K562 (cell line): ENCODE measurements around the gene FAM83E. TPM values are rescaled to one million over a fixed set of nuclear protein-coding genes. Genes with fewer than 3 reads are reported as not detected.

Source experiments
- BRF1 ChIP-seq: IDR thresholded peaks from 3 replicates; pipeline ENCODE4 v1.6.1; 2011; ENCODE audit warnings: borderline replicate concordance, mild to moderate bottlenecking; ENCODE audit not compliant: insufficient read length; ENCODE audit errors: extremely low read depth
- GATAD2B ChIP-seq: fragments of 450-650 bp; IDR thresholded peaks from 2 replicates; pipeline ENCODE4 v1.6.1; 2017; ENCODE audit warnings: mild to moderate bottlenecking, borderline replicate concordance
- MCM7 ChIP-seq, 2 experiments: fragments of 450-650 bp; IDR thresholded peaks; 2 replicates each; pipeline ENCODE4 v1.6.1; 2016 to 2018
- POU5F1 ChIP-seq: fragments of 150-350 bp; IDR thresholded peaks from 2 replicates; pipeline ENCODE4 v1.6.1; 2014; ENCODE audit warnings: borderline replicate concordance, low read length, low read depth, mild to moderate bottlenecking; ENCODE audit not compliant: partially characterized antibody
- RUNX1 ChIP-seq: sonication (generic); IDR thresholded peaks from 2 replicates; pipeline ENCODE4 v1.6.1; 2016; ENCODE audit warnings: antibody characterized with exemption, low read depth
- SNIP1 ChIP-seq: fragments of 450-650 bp; IDR thresholded peaks from 2 replicates; pipeline ENCODE4 v1.7.1; 2017; ENCODE audit warnings: low read depth, mild to moderate bottlenecking
- XRCC5 ChIP-seq: fragments of 200-400 bp; formaldehyde crosslinking; IDR thresholded peaks from 2 replicates; pipeline ENCODE4 v1.6.1; 2017; ENCODE audit warnings: low read depth, mild to moderate bottlenecking, low read length
- ZNF318 ChIP-seq, 2 experiments: fragments of 450-650 bp; IDR thresholded peaks; 2 replicates each; pipeline ENCODE4 v1.6.1; 2016; ENCODE audit warnings: mild to moderate bottlenecking in 2 of 2, borderline replicate concordance in 1 of 2, low read depth in 1 of 2, moderate library complexity in 1 of 2
- polyA plus RNA-seq, 8 experiments: library from polyadenylated mRNA; depleted of rRNA in 4 of 8; stranded (reverse) in 5 of 8; unstranded in 3 of 8; fragments of >200 nt; fragmentation: Nextera tagmentation in 2 of 8; fragmentation: Illumina TruSeq in 1 of 8; extraction: Ambion mirVana in 2 of 8; extraction: Trizol in 1 of 8; gene quantifications; 2 replicates each; pipeline versions ENCODE4 v1.2.1 to v1.2.3, GENCODE V29; 2011 to 2014; ENCODE audit warnings: inconsistent platforms in 1 of 8, missing spikeins in 1 of 8
- total RNA-seq, 7 experiments: library from RNA; depleted of rRNA in 6 of 7; stranded (reverse); fragments of >200 nt in 6 of 7; fragmentation: Illumina TruSeq in 2 of 7; extraction: Trizol in 2 of 7; gene quantifications; 2 replicates each; pipeline versions ENCODE4 v1.2.1 to v1.2.3, GENCODE V29; 2011 to 2021; ENCODE audit warnings: low replicate concordance in 1 of 7
- TF ChIP-seq, protein P1 (sequence below): fragments of 450-650 bp; formaldehyde crosslinking; IDR thresholded peaks from 2 replicates; pipeline ENCODE4 v1.4.0; 2020; ENCODE audit warnings: mild to moderate bottlenecking
- TF ChIP-seq, protein P2 (sequence below): sonication (generic); formaldehyde crosslinking; IDR thresholded peaks from 2 replicates; pipeline ENCODE4 v1.8.0; 2022; ENCODE audit warnings: mild to moderate bottlenecking, low read depth, missing genetic modification reagents
- TF ChIP-seq, protein P3 (sequence below): fragments of 250-450 bp; sonication (Bioruptor Pico); IDR thresholded peaks from 2 replicates; pipeline ENCODE4 v1.5.0; 2020; ENCODE audit warnings: mild to moderate bottlenecking
- TF ChIP-seq, protein P4 (sequence below): fragments of 250-450 bp; sonication (Bioruptor Pico); IDR thresholded peaks from 2 replicates; pipeline ENCODE4 v1.4.0; 2020; ENCODE audit warnings: mild to moderate bottlenecking

Gene FAM83E
- total and polyA plus RNA-seq, 9 of the 15 experiments (the other 6 are each of a cell fraction or from before 2014, with no cell fraction given), result 0.15 to 0.87 (median 0.29) TPM; not detected in 4

- TF ChIP-seq ZNF318 (IDR thresholded peaks at IDR 0.05; ENCODE audit: borderline replicate concordance in 1 of 2, low read depth in 1 of 2) (peak in 1 of 2 experiments; percentile 51; a peak in 1 of 4 replicates), XRCC5 (no peak; the same call in 1 of the 2 replicates), POU5F1 (no peak), SNIP1 (no peak), BRF1 (no peak), MCM7 (IDR thresholded peaks at IDR 0.05) (no peak), RUNX1 (no peak), GATAD2B (no peak)
- TF ChIP-seq, protein P1, sequence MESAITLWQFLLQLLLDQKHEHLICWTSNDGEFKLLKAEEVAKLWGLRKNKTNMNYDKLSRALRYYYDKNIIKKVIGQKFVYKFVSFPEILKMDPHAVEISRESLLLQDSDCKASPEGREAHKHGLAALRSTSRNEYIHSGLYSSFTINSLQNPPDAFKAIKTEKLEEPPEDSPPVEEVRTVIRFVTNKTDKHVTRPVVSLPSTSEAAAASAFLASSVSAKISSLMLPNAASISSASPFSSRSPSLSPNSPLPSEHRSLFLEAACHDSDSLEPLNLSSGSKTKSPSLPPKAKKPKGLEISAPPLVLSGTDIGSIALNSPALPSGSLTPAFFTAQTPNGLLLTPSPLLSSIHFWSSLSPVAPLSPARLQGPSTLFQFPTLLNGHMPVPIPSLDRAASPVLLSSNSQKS, result no peak
- TF ChIP-seq, protein P2, sequence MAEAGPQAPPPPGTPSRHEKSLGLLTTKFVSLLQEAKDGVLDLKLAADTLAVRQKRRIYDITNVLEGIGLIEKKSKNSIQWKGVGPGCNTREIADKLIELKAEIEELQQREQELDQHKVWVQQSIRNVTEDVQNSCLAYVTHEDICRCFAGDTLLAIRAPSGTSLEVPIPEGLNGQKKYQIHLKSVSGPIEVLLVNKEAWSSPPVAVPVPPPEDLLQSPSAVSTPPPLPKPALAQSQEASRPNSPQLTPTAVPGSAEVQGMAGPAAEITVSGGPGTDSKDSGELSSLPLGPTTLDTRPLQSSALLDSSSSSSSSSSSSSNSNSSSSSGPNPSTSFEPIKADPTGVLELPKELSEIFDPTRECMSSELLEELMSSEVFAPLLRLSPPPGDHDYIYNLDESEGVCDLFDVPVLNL (CRISPR knock-in tag), result no peak
- TF ChIP-seq, protein P3, sequence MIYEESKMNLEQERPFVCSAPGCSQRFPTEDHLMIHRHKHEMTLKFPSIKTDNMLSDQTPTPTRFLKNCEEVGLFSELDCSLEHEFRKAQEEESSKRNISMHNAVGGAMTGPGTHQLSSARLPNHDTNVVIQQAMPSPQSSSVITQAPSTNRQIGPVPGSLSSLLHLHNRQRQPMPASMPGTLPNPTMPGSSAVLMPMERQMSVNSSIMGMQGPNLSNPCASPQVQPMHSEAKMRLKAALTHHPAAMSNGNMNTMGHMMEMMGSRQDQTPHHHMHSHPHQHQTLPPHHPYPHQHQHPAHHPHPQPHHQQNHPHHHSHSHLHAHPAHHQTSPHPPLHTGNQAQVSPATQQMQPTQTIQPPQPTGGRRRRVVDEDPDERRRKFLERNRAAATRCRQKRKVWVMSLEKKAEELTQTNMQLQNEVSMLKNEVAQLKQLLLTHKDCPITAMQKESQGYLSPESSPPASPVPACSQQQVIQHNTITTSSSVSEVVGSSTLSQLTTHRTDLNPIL (CRISPR knock-in tag), result no peak
- TF ChIP-seq, protein P4, sequence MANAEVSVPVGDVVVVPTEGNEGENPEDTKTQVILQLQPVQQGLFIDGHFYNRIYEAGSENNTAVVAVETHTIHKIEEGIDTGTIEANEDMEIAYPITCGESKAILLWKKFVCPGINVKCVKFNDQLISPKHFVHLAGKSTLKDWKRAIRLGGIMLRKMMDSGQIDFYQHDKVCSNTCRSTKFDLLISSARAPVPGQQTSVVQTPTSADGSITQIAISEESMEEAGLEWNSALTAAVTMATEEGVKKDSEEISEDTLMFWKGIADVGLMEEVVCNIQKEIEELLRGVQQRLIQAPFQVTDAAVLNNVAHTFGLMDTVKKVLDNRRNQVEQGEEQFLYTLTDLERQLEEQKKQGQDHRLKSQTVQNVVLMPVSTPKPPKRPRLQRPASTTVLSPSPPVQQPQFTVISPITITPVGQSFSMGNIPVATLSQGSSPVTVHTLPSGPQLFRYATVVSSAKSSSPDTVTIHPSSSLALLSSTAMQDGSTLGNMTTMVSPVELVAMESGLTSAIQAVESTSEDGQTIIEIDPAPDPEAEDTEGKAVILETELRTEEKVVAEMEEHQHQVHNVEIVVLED (CRISPR knock-in tag), result no peak
Observed at GRCh38 chr19:48633148-48634035, 18.5 kb upstream of the FAM83E start (continued).
